ENCODE measurements around the gene PROS1.

DNA sequence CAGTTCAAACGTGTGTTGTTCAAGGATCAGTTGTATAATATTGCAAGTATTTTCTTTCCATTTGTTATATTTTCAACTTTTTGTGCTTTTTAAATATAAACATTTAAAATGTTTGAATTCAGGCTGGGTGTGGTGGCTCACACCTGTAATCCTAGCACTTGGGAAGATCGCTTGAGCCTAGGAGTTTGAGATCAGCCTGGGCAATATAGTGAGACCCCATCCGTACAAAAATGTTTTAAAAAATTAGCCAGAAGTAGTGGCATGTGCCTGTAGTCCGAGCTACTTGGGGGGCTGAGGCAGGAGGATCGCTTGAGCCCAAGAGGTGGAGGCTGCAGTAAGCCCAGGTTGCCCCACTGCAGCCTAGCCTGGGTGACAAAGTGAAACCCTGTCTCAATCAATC is 10.9 kb upstream of the PROS1 start:
- no peak for TF ChIP-seq POLR2AphosphoS5 (IDR thresholded peaks at IDR 0.05; ENCODE audit: low read depth, low read length)
- TF ChIP-seq TAF1 (IDR thresholded peaks at IDR 0.05; ENCODE audit: borderline replicate concordance, insufficient read depth, low read length), result no peak
